Testis (tissue), 3 donors: ENCODE results near the gene DENND6B. TPM values are rescaled to one million over a fixed set of nuclear protein-coding genes. Genes with fewer than 3 reads are reported as not detected.
"Not testable (repeated sequence)": the region's sequence is repeated elsewhere in the genome, so short reads cannot be mapped to it uniquely, and the experiment has no call there.

ENCODE experiments used
- DNase-seq: peaks from one replicate; pipeline ENCODE4 v3.0.0-alpha.2; 2019
- H3K27ac ChIP-seq, 2 donors: fragments of 200-600 bp; sonication (generic); one replicate each; pipeline ENCODE4 v1.5.1; 2019
- H3K27me3 ChIP-seq: fragments of 200-600 bp; sonication (generic); one replicate; pipeline ENCODE4 v1.5.1; 2019
- H3K36me3 ChIP-seq: fragments of 200-600 bp; sonication (generic); one replicate; pipeline ENCODE4 v1.5.1; 2017; ENCODE audit warnings: low read depth; ENCODE audit errors: missing control alignments
- H3K4me1 ChIP-seq: fragments of 200-600 bp; sonication (generic); one replicate; pipeline ENCODE4 v1.5.1; 2019
- H3K4me3 ChIP-seq, 2 donors: fragments of 200-600 bp; sonication (generic); one replicate each; pipeline ENCODE4 v1.5.1; 2017 to 2019
- H3K9me3 ChIP-seq: fragments of 200-600 bp; sonication (generic); one replicate; pipeline ENCODE4 v1.5.1; 2017
- POLR2A ChIP-seq: fragments of 450-650 bp; IDR thresholded peaks from one replicate; pipeline ENCODE4 v1.6.1; 2017; ENCODE audit warnings: antibody characterized with exemption, mild to moderate bottlenecking, moderate library complexity
- WGBS, 2 donors: methylation state at CpG; one replicate each; pipeline ENCODE4 v1.1.5; 2018; 5-methylcytosine and 5-hydroxymethylcytosine counted together
- intact Hi-C: fragments of 100-400 bp; cut with DNase I; formaldehyde crosslinking; loops from one replicate; pipeline ENCODE4 v1.15.1; 2023; ENCODE audit warnings: low total_unique reads
- polyA plus RNA-seq: library from polyadenylated mRNA; stranded (reverse); fragments of 350-450 nt; fragmentation: Illumina TruSeq; extraction: RNeasy Lipid Tissue Mini Kit (QIAGEN cat#74804); gene quantifications from one replicate; pipeline ENCODE4 v1.2.3, GENCODE V29; 2014; ENCODE audit warnings: low read depth, low replicate concordance; ENCODE audit not compliant: insufficient read depth
- total RNA-seq, 2 donors: library from RNA; depleted of rRNA; stranded (reverse); fragments of >200 nt; gene quantifications; one replicate each; pipeline ENCODE4 v1.2.3, GENCODE V29; 2016
- TF ChIP-seq, protein P1 (sequence below), 3 experiments: fragments of 450-650 bp in 2 of 3; fragments of 200-600 bp in 1 of 3; sonication (generic) in 1 of 3; IDR thresholded peaks; one replicate each; pipeline ENCODE4 v1.5.1; 2016 to 2019; ENCODE audit warnings: antibody characterized with exemption in 3 of 3, mild to moderate bottlenecking in 2 of 3, moderate library complexity in 1 of 3

The DENND6B gene
- total and polyA plus RNA-seq, 3 donors from 2014 or later, result 17.1 to 22.0 (median 18.0) TPM

DNA sequence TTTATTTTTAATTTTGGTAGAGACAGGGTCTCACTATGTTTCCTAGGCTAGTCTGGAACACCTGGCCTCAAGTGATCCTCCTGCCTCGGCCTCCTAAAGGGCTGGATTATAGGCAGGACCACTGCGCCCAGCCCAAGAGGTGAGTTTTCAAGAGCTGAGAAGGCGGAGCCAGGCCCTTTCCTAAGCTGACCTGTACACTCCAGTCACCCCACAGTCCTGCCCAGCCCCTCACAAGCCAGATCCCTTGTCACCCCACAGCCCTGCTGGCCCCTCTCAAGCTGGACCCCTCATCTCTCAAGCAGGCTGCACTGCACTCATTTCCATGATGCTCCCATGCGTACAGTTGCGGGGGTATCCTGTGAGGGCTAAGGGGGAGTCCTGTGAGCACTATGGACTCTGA lies 2.9 kb downstream of the DENND6B start:
- Histone ChIP-seq H3K4me3 (no peak overlapping the region), H3K36me3 (no peaks in the 10 kb centered on the region), H3K9me3 (no peaks in the 10 kb centered on the region), H3K4me1 (peaks cover 2% of the 10 kb centered on the region), H3K27me3 (no peaks in the 10 kb centered on the region), H3K27ac (no peak overlapping the region)
- intact Hi-C loops, result no loop called here
- 88 to 97% methylated on average over 5 of the region's 5 CpGs for whole genome bisulfite sequencing, 2 donors
- DNase-seq, result no peak
- TF ChIP-seq, protein P1, sequence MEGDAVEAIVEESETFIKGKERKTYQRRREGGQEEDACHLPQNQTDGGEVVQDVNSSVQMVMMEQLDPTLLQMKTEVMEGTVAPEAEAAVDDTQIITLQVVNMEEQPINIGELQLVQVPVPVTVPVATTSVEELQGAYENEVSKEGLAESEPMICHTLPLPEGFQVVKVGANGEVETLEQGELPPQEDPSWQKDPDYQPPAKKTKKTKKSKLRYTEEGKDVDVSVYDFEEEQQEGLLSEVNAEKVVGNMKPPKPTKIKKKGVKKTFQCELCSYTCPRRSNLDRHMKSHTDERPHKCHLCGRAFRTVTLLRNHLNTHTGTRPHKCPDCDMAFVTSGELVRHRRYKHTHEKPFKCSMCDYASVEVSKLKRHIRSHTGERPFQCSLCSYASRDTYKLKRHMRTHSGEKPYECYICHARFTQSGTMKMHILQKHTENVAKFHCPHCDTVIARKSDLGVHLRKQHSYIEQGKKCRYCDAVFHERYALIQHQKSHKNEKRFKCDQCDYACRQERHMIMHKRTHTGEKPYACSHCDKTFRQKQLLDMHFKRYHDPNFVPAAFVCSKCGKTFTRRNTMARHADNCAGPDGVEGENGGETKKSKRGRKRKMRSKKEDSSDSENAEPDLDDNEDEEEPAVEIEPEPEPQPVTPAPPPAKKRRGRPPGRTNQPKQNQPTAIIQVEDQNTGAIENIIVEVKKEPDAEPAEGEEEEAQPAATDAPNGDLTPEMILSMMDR (IDR thresholded peaks at IDR 0.05), result no peak
- TF ChIP-seq POLR2A, result no peak

DNA sequence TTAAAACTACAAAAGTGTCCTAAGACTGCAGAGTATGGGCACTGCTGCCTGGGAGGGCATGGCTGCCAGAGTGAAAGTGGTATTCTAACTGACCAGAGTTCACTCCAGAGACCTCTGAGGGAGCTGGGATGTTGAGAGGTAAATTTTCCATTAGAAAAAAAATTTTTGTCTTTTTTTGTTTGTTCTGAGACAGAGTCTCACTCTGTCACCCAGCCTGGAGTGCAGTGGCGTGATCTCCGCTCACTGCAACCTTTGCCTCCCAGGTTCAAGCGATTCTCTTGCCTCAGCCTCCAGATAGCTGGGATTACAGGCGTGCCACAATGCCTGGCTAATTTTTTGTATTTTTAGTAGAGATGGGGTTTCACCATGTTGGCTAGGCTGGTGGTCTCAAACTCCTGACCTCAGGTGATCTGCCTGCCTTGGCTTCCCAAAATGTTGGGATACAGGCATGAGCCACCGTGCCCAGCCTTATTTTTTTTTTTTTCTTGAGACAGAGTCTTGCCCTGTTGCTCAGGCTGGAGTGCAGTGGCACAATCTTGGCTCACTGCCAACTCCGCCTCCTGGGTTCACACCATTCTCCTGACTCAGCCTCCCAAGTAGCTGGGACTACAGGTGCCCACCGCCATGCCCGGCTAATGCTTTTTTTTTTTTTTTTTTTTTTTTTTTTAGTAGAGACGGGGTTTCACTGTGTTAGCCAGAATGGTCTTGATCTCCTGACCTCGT lies 4.3 kb downstream of the DENND6B start:
- DNase-seq, H3K36me3 ChIP-seq, intact Hi-C loops, H3K4me3 ChIP-seq, H3K9me3 ChIP-seq, H3K4me1 ChIP-seq, H3K27me3 ChIP-seq, H3K27ac ChIP-seq: not testable (repeated sequence)
- WGBS, 2 donors, result 88 to 93% methylated on average over 10 of the region's 10 CpGs

DNA sequence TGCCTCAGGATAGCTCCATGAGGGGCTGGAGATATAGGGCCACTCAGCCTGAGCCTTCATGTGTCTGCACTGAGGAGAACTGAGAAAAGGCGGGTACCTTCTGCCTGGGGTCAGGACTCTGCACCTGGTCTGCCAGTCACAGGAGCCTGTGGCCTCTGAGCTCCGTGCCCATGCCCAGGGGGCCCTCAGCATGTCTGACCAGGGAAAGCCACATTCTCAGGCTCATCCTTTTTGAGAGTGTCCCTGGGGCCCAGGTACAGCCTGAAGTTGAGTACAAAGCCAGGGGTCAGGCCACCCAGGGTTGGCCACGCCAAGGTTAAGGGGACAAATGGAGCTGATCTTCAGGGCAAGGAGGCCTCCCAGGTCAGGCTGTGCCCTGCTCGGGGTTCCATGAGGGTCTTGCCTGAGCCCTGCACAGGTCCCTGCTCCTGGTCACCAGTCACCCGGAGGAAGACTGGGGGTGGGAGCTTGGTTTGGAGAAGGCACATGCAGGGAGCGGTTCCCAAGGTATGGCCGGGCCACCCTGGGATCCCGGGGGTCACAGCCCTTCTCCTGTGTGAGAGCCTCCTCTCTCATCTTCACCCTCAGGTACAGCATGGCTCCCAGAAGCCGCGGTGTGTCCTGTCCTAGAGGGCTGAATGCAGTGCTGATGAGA lies 6.0 kb downstream of the DENND6B start:
- no peak for TF ChIP-seq POLR2A
- TF ChIP-seq, protein P1 (IDR thresholded peaks at IDR 0.05), result no peak
- Histone ChIP-seq H3K36me3 (no peaks in the 10 kb centered on the region), H3K4me1 (no peaks in the 10 kb centered on the region), H3K4me3 (no peak overlapping the region), H3K9me3 (no peaks in the 10 kb centered on the region), H3K27ac (no peak overlapping the region), H3K27me3 (no peaks in the 10 kb centered on the region)
- intact Hi-C loops, result no loop called here
- WGBS, 2 donors, result 87 to 97% methylated on average over 8 to 10 of the region's 10 CpGs
- DNase-seq, result no peak

DNA sequence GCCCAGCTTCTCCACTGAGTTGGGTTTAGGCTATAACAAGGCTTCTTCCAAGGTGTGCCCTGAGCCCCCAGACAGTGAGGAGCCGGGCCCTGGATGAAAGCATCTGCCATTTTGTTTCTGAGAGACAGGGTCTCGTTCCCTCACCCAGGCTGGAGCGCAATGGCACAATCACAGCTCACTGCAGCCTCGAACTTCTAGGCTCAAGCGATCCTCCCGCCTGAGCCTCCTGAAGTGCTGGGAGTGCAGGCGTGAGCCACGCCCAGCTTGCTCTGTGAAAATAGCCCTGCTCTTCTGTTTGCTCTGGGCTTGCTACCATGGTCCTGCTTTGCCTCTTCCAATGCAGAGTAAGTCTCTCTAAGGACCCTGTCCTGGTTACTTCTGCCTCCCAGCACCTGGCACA lies 6.7 kb downstream of the DENND6B start:
- WGBS, 2 donors, result 92 to 100% methylated on average over 2 to 7 of the region's 8 CpGs
- H3K36me3 ChIP-seq, result no peaks in the 10 kb centered on the region
- intact Hi-C loops, result no loop called here

DNA sequence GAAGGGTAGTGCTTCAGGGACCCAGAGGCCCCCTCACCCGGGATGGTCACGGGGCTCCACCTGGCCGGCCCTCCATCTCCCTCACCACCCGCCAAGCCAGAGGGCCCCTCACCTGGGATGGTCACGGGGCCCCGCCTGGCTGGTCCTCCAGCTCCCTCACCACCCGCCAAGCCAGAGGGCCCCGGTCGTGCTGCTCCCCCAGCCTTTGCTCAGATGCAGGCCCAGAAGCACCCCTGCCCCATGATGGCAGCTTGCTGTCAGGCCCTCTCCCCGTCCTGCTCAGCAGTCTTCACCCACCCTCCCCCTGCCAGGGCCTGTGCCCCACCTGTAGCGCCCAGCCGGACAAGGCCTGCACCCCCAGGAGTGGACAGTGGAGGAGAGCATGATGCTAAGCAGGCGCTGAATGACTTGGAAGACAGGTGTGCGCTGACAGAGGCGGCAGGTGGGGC lies 7.3 kb downstream of the DENND6B start:
- WGBS, 2 donors, result 92 to 93% methylated on average over 13 to 15 of the region's 15 CpGs
- intact Hi-C loops, result no loop called here
- Histone ChIP-seq H3K36me3 (no peaks in the 10 kb centered on the region), H3K27me3 (no peaks in the 10 kb centered on the region), H3K9me3 (no peaks in the 10 kb centered on the region), H3K27ac (no peak overlapping the region), H3K4me3 (no peak overlapping the region), H3K4me1 (no peaks in the 10 kb centered on the region)
- TF ChIP-seq, protein P1 (IDR thresholded peaks at IDR 0.05), result no peak
- no peak for TF ChIP-seq POLR2A
- no peak for DNase-seq

More for the DNA sequence above, 6.7 kb downstream of the DENND6B start:
- Histone ChIP-seq H3K4me1 (no peaks in the 10 kb centered on the region), H3K9me3 (no peaks in the 10 kb centered on the region), H3K27ac (no peak overlapping the region), H3K27me3 (no peaks in the 10 kb centered on the region), H3K4me3 (no peak overlapping the region)
- TF ChIP-seq POLR2A, result no peak
- TF ChIP-seq, protein P1 (IDR thresholded peaks at IDR 0.05), result no peak
- DNase-seq, result no peak
